Measurements from ENCODE around the gene PRKN. TPM values are rescaled to one million over a fixed set of nuclear protein-coding genes. Genes with fewer than 3 reads are reported as not detected.

Gene PRKN
- total and polyA plus RNA-seq, 2 donors (not counting 1 experiment from before 2014, with no cell fraction given): 0.43 to 4.6 TPM

- H2AFZ ChIP-seq (ENCODE audit: low read length): no peak overlapping the region
- H3K4me2 ChIP-seq (ENCODE audit: extremely low read depth, insufficient read depth, low read length): no peak overlapping the region
- H3K27me3 ChIP-seq (ENCODE audit: control insufficient read depth, insufficient read depth, low read length): no peaks in the 10 kb centered on the region
- no peak overlapping the region for H3K4me3 ChIP-seq (replicated peaks in 1 of 4; ENCODE audit: control extremely low read depth in 1 of 4, insufficient read depth in 1 of 4, low read depth in 3 of 4, low read length in 4 of 4)
- no peaks in the 10 kb centered on the region for H3K79me2 ChIP-seq (ENCODE audit: control insufficient read depth, insufficient read depth, low read length)
- H4K20me1 ChIP-seq (ENCODE audit: control insufficient read depth, extremely low read depth, insufficient read depth, low read length): no peaks in the 10 kb centered on the region
- H3K4me1 ChIP-seq (ENCODE audit: control insufficient read depth, extremely low read depth, insufficient read depth, low read length): no peaks in the 10 kb centered on the region
- H3K9ac ChIP-seq (ENCODE audit: insufficient read depth, low read length): no peak overlapping the region
- H3K9me3 ChIP-seq (ENCODE audit: control insufficient read depth, insufficient read depth, low read depth, low read length): no peaks in the 10 kb centered on the region
- DNase-seq (ENCODE audit: low read depth in 2 of 2): no peak
- TF ChIP-seq, protein P1, sequence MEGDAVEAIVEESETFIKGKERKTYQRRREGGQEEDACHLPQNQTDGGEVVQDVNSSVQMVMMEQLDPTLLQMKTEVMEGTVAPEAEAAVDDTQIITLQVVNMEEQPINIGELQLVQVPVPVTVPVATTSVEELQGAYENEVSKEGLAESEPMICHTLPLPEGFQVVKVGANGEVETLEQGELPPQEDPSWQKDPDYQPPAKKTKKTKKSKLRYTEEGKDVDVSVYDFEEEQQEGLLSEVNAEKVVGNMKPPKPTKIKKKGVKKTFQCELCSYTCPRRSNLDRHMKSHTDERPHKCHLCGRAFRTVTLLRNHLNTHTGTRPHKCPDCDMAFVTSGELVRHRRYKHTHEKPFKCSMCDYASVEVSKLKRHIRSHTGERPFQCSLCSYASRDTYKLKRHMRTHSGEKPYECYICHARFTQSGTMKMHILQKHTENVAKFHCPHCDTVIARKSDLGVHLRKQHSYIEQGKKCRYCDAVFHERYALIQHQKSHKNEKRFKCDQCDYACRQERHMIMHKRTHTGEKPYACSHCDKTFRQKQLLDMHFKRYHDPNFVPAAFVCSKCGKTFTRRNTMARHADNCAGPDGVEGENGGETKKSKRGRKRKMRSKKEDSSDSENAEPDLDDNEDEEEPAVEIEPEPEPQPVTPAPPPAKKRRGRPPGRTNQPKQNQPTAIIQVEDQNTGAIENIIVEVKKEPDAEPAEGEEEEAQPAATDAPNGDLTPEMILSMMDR (conservative IDR thresholded peaks at IDR 0.05 in 1 of 2, IDR thresholded peaks at IDR 0.05 in 1 of 2; ENCODE audit: low read depth in 1 of 2, low read length in 2 of 2): no peak
- no peak for TF ChIP-seq EZH2 (IDR thresholded peaks at IDR 0.05; ENCODE audit: low read length, missing control alignments)
- no peak overlapping the region for H3K27ac ChIP-seq (ENCODE audit: insufficient read depth, low read length)
- no peaks in the 10 kb centered on the region for H3K36me3 ChIP-seq (ENCODE audit: control insufficient read depth, insufficient read depth, low read length)
Measured at GRCh38 chr6:161363286-161363685, 1364.3 kb downstream of the PRKN start.

DNA sequence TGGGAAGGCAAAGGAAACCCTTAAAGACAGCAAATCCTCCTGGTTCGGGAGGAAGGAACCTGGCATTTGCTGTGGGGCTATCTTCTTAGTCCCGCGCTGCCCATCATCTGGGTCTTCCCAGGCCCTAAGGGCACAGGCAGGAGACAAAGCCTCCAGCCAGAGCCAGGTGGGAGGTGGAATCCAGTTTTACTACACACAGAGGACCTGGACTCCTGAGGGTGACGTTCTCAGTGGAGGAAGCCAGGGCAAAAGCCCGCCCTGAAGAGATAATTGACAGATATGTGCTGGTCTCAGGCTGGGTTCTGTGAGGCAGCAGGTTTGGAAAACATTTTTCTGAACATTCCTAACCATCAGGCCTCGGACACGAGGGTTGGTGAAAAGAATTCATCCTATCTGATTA is 1365.3 kb downstream of the PRKN start:
- Histone ChIP-seq H3K79me2 (ENCODE audit: control insufficient read depth, insufficient read depth, low read length) (no peaks in the 10 kb centered on the region), H4K20me1 (ENCODE audit: control insufficient read depth, extremely low read depth, insufficient read depth, low read length) (no peaks in the 10 kb centered on the region), H3K36me3 (ENCODE audit: control insufficient read depth, insufficient read depth, low read length) (no peaks in the 10 kb centered on the region), H3K9me3 (ENCODE audit: control insufficient read depth, insufficient read depth, low read depth, low read length) (no peaks in the 10 kb centered on the region), H3K4me2 (ENCODE audit: extremely low read depth, insufficient read depth, low read length) (no peak overlapping the region), H3K27ac (ENCODE audit: insufficient read depth, low read length) (no peak overlapping the region), H3K9ac (ENCODE audit: insufficient read depth, low read length) (no peak overlapping the region), H3K27me3 (ENCODE audit: control insufficient read depth, insufficient read depth, low read length) (no peaks in the 10 kb centered on the region), H3K4me1 (ENCODE audit: control insufficient read depth, extremely low read depth, insufficient read depth, low read length) (no peaks in the 10 kb centered on the region), H2AFZ (ENCODE audit: low read length) (no peak overlapping the region), H3K4me3 (replicated peaks in 1 of 4; ENCODE audit: control extremely low read depth in 1 of 4, insufficient read depth in 1 of 4, low read depth in 3 of 4, low read length in 4 of 4) (no peak overlapping the region)
- no peak for TF ChIP-seq EZH2 (IDR thresholded peaks at IDR 0.05; ENCODE audit: low read length, missing control alignments)
- TF ChIP-seq, protein P1 (conservative IDR thresholded peaks at IDR 0.05 in 1 of 2, IDR thresholded peaks at IDR 0.05 in 1 of 2; ENCODE audit: low read depth in 1 of 2, low read length in 2 of 2): no peak
- DNase-seq (ENCODE audit: low read depth in 2 of 2): no peak

DNA sequence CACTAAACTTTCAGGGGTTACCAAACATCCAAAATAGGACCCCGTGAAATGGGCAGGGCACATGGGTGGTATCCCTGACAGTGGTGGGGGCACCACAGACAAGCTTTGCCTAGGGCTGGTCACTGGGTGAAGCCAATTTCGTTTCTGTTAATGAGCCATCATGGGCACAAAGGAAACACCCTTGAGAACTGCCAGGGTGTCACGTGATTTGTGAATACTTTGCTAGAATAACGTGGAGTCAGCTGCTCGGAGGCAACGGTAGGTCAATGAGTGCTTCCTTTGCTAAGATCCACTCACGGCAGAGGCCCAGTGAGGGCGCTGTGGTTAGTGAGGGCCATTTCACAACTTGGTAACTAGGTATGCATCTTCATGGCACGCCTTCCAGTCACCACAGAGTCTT is 1366.0 kb downstream of the PRKN start:
- Histone ChIP-seq H3K79me2 (ENCODE audit: control insufficient read depth, insufficient read depth, low read length) (no peaks in the 10 kb centered on the region), H3K27ac (ENCODE audit: insufficient read depth, low read length) (no peak overlapping the region), H4K20me1 (ENCODE audit: control insufficient read depth, extremely low read depth, insufficient read depth, low read length) (no peaks in the 10 kb centered on the region), H3K9ac (ENCODE audit: insufficient read depth, low read length) (no peak overlapping the region), H3K36me3 (ENCODE audit: control insufficient read depth, insufficient read depth, low read length) (no peaks in the 10 kb centered on the region), H3K4me1 (ENCODE audit: control insufficient read depth, extremely low read depth, insufficient read depth, low read length) (no peaks in the 10 kb centered on the region), H3K27me3 (ENCODE audit: control insufficient read depth, insufficient read depth, low read length) (no peaks in the 10 kb centered on the region), H2AFZ (ENCODE audit: low read length) (no peak overlapping the region), H3K4me2 (ENCODE audit: extremely low read depth, insufficient read depth, low read length) (no peak overlapping the region), H3K9me3 (ENCODE audit: control insufficient read depth, insufficient read depth, low read depth, low read length) (no peaks in the 10 kb centered on the region), H3K4me3 (replicated peaks in 1 of 4; ENCODE audit: control extremely low read depth in 1 of 4, insufficient read depth in 1 of 4, low read depth in 3 of 4, low read length in 4 of 4) (no peak overlapping the region)
- DNase-seq (ENCODE audit: low read depth in 2 of 2): no peak
- TF ChIP-seq, protein P1 (conservative IDR thresholded peaks at IDR 0.05 in 1 of 2, IDR thresholded peaks at IDR 0.05 in 1 of 2; ENCODE audit: low read depth in 1 of 2, low read length in 2 of 2): no peak
- no peak for TF ChIP-seq EZH2 (IDR thresholded peaks at IDR 0.05; ENCODE audit: low read length, missing control alignments)

Data from fibroblast of lung (primary cell).